ENCODE measurements around the gene RETREG3. TPM values are rescaled to one million over a fixed set of nuclear protein-coding genes. Genes with fewer than 3 reads are reported as not detected.

The RETREG3 gene
- total and polyA plus RNA-seq, 2 donors (not counting 1 experiment from before 2014, with no cell fraction given) = 44.1 to 108 TPM

DNA sequence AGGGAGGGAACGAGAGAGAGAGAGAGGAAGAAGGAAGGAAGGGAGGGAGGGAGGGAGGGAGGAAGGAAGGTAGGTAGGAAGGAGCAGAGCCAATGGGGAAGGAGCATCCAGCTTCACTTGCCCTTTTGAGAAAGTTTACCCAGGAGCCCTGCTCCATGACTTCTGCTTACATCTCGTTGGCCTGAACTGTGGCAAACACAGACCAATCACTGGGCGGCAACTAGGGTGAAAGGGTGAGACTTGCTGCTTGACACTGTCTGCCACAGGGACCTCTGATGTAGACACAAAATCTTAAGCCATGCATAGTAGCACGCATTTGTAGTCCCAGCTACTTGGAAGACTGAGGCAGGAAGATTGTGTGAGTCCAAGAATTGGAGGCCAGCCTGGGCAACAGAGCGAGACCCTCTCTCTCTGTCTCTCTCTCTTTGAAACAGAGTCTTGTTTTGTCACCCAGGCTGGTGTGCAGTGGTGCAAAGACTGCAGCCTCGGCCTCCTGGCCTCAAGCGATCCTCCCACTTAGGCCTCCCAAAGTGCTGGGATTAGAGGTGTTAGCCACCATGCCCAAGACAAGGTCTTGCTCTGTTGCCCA is 30.4 kb upstream of the RETREG3 start:
- Histone ChIP-seq H3K27me3 (replicated peaks in 1 of 4; ENCODE audit: control extremely low read depth in 1 of 4, control insufficient read depth in 3 of 4, insufficient read depth in 4 of 4, low read length in 3 of 4) (peaks cover 0 to 13% (median 0%) of the 10 kb centered on the region in 4 experiments), H3K9me3 (ENCODE audit: control extremely low read depth in 1 of 3, control insufficient read depth in 2 of 3, insufficient read depth in 1 of 3, low read length in 2 of 3) (no peaks in the 10 kb centered on the region), H4K20me1 (ENCODE audit: control insufficient read depth, insufficient read depth, low read length, poor library complexity, severe bottlenecking) (no peaks in the 10 kb centered on the region), H3K27ac (ENCODE audit: low read length in 2 of 2) (no peak overlapping the region), H3K4me1 (ENCODE audit: control insufficient read depth in 2 of 2, insufficient read depth in 2 of 2, low read length in 2 of 2) (no peaks in the 10 kb centered on the region), H3K4me3 (ENCODE audit: control extremely low read depth in 1 of 5, extremely low read depth in 1 of 5, insufficient read depth in 1 of 5, low read depth in 2 of 5, low read length in 4 of 5) (no peak overlapping the region), H3K36me3 (replicated peaks in 1 of 2; ENCODE audit: control extremely low read depth in 1 of 2, control insufficient read depth in 1 of 2, extremely low read depth in 1 of 2, insufficient read depth in 2 of 2, low read length in 1 of 2) (no peaks in the 10 kb centered on the region), H2AFZ (ENCODE audit: insufficient read depth, low read depth, low read length, poor library complexity, severe bottlenecking) (no peak overlapping the region), H3K79me2 (ENCODE audit: control insufficient read depth, insufficient read depth, low read length) (no peaks in the 10 kb centered on the region), H3K4me2 (replicated peaks; ENCODE audit: low read depth, low read length, poor library complexity, severe bottlenecking) (no peak overlapping the region), H3K9ac (ENCODE audit: low read length) (no peak overlapping the region)
- H3K9me3 Mint-ChIP-seq (ENCODE audit: insufficient read depth) = no peaks in the 10 kb centered on the region
- intact Hi-C loops (cut with micrococcal nuclease) = no loop called here
- no peak overlapping the region for H3K4me3 Mint-ChIP-seq
- no peak for DNase-seq
- ATAC-seq (ENCODE audit: low read depth) = no peak
- 84% methylated on average over 6 of the region's 7 CpGs for WGBS (ENCODE audit: insufficient coverage)
- H3K27me3 Mint-ChIP-seq = peaks cover 8% of the 10 kb centered on the region
- no peak overlapping the region for H3K27ac Mint-ChIP-seq
- POLR2A ChIA-PET = no interaction called here
- CTCF ChIA-PET = no interaction called here
- no peaks in the 10 kb centered on the region for H3K4me1 Mint-ChIP-seq
- TF ChIP-seq, protein P1, sequence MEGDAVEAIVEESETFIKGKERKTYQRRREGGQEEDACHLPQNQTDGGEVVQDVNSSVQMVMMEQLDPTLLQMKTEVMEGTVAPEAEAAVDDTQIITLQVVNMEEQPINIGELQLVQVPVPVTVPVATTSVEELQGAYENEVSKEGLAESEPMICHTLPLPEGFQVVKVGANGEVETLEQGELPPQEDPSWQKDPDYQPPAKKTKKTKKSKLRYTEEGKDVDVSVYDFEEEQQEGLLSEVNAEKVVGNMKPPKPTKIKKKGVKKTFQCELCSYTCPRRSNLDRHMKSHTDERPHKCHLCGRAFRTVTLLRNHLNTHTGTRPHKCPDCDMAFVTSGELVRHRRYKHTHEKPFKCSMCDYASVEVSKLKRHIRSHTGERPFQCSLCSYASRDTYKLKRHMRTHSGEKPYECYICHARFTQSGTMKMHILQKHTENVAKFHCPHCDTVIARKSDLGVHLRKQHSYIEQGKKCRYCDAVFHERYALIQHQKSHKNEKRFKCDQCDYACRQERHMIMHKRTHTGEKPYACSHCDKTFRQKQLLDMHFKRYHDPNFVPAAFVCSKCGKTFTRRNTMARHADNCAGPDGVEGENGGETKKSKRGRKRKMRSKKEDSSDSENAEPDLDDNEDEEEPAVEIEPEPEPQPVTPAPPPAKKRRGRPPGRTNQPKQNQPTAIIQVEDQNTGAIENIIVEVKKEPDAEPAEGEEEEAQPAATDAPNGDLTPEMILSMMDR (IDR thresholded peaks at IDR 0.05) = no peak
- no peak for TF ChIP-seq EZH2 (IDR thresholded peaks at IDR 0.05; ENCODE audit: borderline replicate concordance, insufficient read depth, low read depth, low read length, poor library complexity, severe bottlenecking)

DNA sequence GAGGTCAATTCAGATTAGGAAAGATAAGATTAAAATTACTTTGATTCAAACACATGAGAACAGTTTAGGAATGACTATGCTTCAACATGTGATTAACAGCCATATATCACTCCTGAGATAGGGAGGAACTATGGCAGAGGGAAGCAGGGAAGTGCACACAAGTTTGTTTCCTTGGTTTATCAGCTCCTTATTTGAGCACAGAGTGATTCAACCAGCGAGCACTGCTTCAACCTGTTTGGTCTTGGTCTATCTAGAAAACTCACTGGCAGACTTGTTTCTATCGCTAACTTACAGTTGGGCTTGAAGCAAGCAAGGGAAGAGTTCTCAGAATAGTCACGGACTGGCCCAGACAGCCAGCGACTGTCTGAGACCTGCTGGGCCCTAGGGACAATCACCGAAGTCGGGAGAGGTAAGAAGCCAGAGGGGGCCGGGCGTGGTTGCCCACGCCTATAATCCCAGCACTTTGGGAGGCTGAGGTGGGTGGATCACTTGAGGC is 23.8 kb upstream of the RETREG3 start:
- CTCF ChIA-PET = interaction anchor here (1.5 kb wide), 1 partner anchor 46 kb away, joined by 4 read pairs; no protein-coding TSS in a partner anchor
- Histone ChIP-seq H3K36me3 (replicated peaks in 1 of 2; ENCODE audit: control extremely low read depth in 1 of 2, control insufficient read depth in 1 of 2, extremely low read depth in 1 of 2, insufficient read depth in 2 of 2, low read length in 1 of 2) (no peaks in the 10 kb centered on the region), H3K27ac (ENCODE audit: low read length in 2 of 2) (no peak overlapping the region), H2AFZ (ENCODE audit: insufficient read depth, low read depth, low read length, poor library complexity, severe bottlenecking) (no peak overlapping the region), H3K9me3 (ENCODE audit: control extremely low read depth in 1 of 3, control insufficient read depth in 2 of 3, insufficient read depth in 1 of 3, low read length in 2 of 3) (no peaks in the 10 kb centered on the region), H4K20me1 (ENCODE audit: control insufficient read depth, insufficient read depth, low read length, poor library complexity, severe bottlenecking) (no peaks in the 10 kb centered on the region), H3K4me1 (ENCODE audit: control insufficient read depth in 2 of 2, insufficient read depth in 2 of 2, low read length in 2 of 2) (no peaks in the 10 kb centered on the region), H3K4me2 (replicated peaks; ENCODE audit: low read depth, low read length, poor library complexity, severe bottlenecking) (no peak overlapping the region), H3K27me3 (replicated peaks in 1 of 4; ENCODE audit: control extremely low read depth in 1 of 4, control insufficient read depth in 3 of 4, insufficient read depth in 4 of 4, low read length in 3 of 4) (no peaks in the 10 kb centered on the region), H3K79me2 (ENCODE audit: control insufficient read depth, insufficient read depth, low read length) (no peaks in the 10 kb centered on the region), H3K9ac (ENCODE audit: low read length) (no peak overlapping the region), H3K4me3 (ENCODE audit: control extremely low read depth in 1 of 5, extremely low read depth in 1 of 5, insufficient read depth in 1 of 5, low read depth in 2 of 5, low read length in 4 of 5) (no peak overlapping the region)
- 87% methylated on average over 9 of the region's 9 CpGs for WGBS (ENCODE audit: insufficient coverage)
- intact Hi-C loops (cut with micrococcal nuclease) = no loop called here
- no peak for TF ChIP-seq EZH2 (IDR thresholded peaks at IDR 0.05; ENCODE audit: borderline replicate concordance, insufficient read depth, low read depth, low read length, poor library complexity, severe bottlenecking)
- TF ChIP-seq, protein P1 (IDR thresholded peaks at IDR 0.05) = no peak
- POLR2A ChIA-PET = no interaction called here
- Mint-ChIP-seq H3K4me1 (no peaks in the 10 kb centered on the region), H3K27ac (peak overlapping the region; percentile 32), H3K4me3 (no peak overlapping the region), H3K9me3 (ENCODE audit: insufficient read depth) (no peaks in the 10 kb centered on the region), H3K27me3 (no peaks in the 10 kb centered on the region)
- no peak for ATAC-seq (ENCODE audit: low read depth)
- DNase-seq = no peak

All from B cell (primary cell).